Measurements from ENCODE around the gene FPR1. TPM values are rescaled to one million over a fixed set of nuclear protein-coding genes. Genes with fewer than 3 reads are reported as not detected.

Gene FPR1
- polyA plus RNA-seq, 3 donors, result 372 to 1,265 (median 991) TPM

GRCh38 chr19:51706885-51707284, 44.8 kb downstream of the FPR1 start:
- Histone ChIP-seq H3K27ac (ENCODE audit: low read depth in 1 of 2, low read length in 2 of 2) (no peak overlapping the region), H3K36me3 (replicated peaks in 1 of 2; ENCODE audit: control insufficient read depth in 1 of 2, insufficient read depth in 2 of 2, low read length in 2 of 2) (peaks cover 9 to 18% of the 10 kb centered on the region in 2 donors), H3K4me2 (replicated peaks; ENCODE audit: extremely low read depth, low read length, poor library complexity, severe bottlenecking) (no peak overlapping the region), H3K9me3 (replicated peaks in 1 of 2; ENCODE audit: control insufficient read depth in 1 of 2, insufficient read depth in 1 of 2, low read length in 2 of 2) (no peaks in the 10 kb centered on the region), H3K4me3 (replicated peaks in 1 of 3; ENCODE audit: low read depth in 2 of 3, low read length in 3 of 3) (no peak overlapping the region), H4K20me1 (ENCODE audit: insufficient read depth, low read length) (no peaks in the 10 kb centered on the region), H3K4me1 (ENCODE audit: control insufficient read depth in 1 of 2, insufficient read depth in 2 of 2, low read length in 2 of 2) (peaks cover 36 to 47% of the 10 kb centered on the region in 2 donors), H3K79me2 (ENCODE audit: insufficient read depth, low read length) (peaks cover 17% of the 10 kb centered on the region), H2AFZ (ENCODE audit: insufficient read depth, low read depth, low read length, poor library complexity, severe bottlenecking) (no peak overlapping the region), H3K9ac (ENCODE audit: insufficient read depth, low read length, poor library complexity, severe bottlenecking) (no peak overlapping the region), H3K27me3 (ENCODE audit: control insufficient read depth in 2 of 2, insufficient read depth in 2 of 2, low read length in 2 of 2) (peaks cover 9 to 26% of the 10 kb centered on the region in 2 donors)
- Mint-ChIP-seq H3K36me3 (peaks cover 36 to 40% of the 10 kb centered on the region in 2 donors), H3K4me1 (peaks cover 46% of the 10 kb centered on the region), H3K27me3 (ENCODE audit: low read depth in 3 of 3) (peaks cover 30 to 47% (median 38%) of the 10 kb centered on the region in 3 donors), H3K27ac (no peak overlapping the region), H3K4me3 (no peak overlapping the region), H3K9me3 (peaks cover 3 to 14% (median 10%) of the 10 kb centered on the region in 7 donors)
- intact Hi-C loops (cut with micrococcal nuclease), result no loop called here
- TF ChIP-seq CTCF (IDR thresholded peaks at IDR 0.05), result no peak
- DNase-seq, result no peak
- 100% methylated on average over 3 of the region's 3 CpGs for WGBS (ENCODE audit: insufficient coverage)

GRCh38 chr19:51706296-51706695, 45.4 kb downstream of the FPR1 start:
- Mint-ChIP-seq H3K27ac (peak overlapping the region in 3 of 7 donors; percentile 12 to 67 (median 34)), H3K4me3 (no peak overlapping the region), H3K4me1 (peaks cover 41% of the 10 kb centered on the region), H3K9me3 (peaks cover 3 to 16% (median 10%) of the 10 kb centered on the region in 7 donors), H3K27me3 (ENCODE audit: low read depth in 3 of 3) (peaks cover 36 to 48% (median 43%) of the 10 kb centered on the region in 3 donors), H3K36me3 (peaks cover 37 to 42% of the 10 kb centered on the region in 2 donors)
- no peak overlapping the region for H3K4me2 ChIP-seq (replicated peaks; ENCODE audit: extremely low read depth, low read length, poor library complexity, severe bottlenecking)
- H3K36me3 ChIP-seq (replicated peaks in 1 of 2; ENCODE audit: control insufficient read depth in 1 of 2, insufficient read depth in 2 of 2, low read length in 2 of 2), result peaks cover 9 to 18% of the 10 kb centered on the region in 2 donors
- peaks cover 9 to 32% of the 10 kb centered on the region in 2 donors for H3K27me3 ChIP-seq (ENCODE audit: control insufficient read depth in 2 of 2, insufficient read depth in 2 of 2, low read length in 2 of 2)
- peaks cover 17% of the 10 kb centered on the region for H3K79me2 ChIP-seq (ENCODE audit: insufficient read depth, low read length)
- no peak overlapping the region for H2AFZ ChIP-seq (ENCODE audit: insufficient read depth, low read depth, low read length, poor library complexity, severe bottlenecking)
- H3K4me1 ChIP-seq (ENCODE audit: control insufficient read depth in 1 of 2, insufficient read depth in 2 of 2, low read length in 2 of 2), result peaks cover 33 to 43% of the 10 kb centered on the region in 2 donors
- H3K4me3 ChIP-seq (replicated peaks in 1 of 3; ENCODE audit: low read depth in 2 of 3, low read length in 3 of 3), result no peak overlapping the region
- H3K9ac ChIP-seq (ENCODE audit: insufficient read depth, low read length, poor library complexity, severe bottlenecking), result no peak overlapping the region
- H3K27ac ChIP-seq (ENCODE audit: low read depth in 1 of 2, low read length in 2 of 2), result no peak overlapping the region
- no peak for TF ChIP-seq CTCF (IDR thresholded peaks at IDR 0.05)
- H4K20me1 ChIP-seq (ENCODE audit: insufficient read depth, low read length), result no peaks in the 10 kb centered on the region
- no peak for DNase-seq
- WGBS (ENCODE audit: insufficient coverage), result 97% methylated on average over 3 of the region's 4 CpGs
- H3K9me3 ChIP-seq (replicated peaks in 1 of 2; ENCODE audit: control insufficient read depth in 1 of 2, insufficient read depth in 1 of 2, low read length in 2 of 2), result no peaks in the 10 kb centered on the region
- intact Hi-C loops (cut with micrococcal nuclease), result no loop called here
